Stromal cell of bone marrow (primary cell): ENCODE measurements around the gene AVEN.
"Not testable (repeated sequence)": the region's sequence is repeated elsewhere in the genome, so short reads cannot be mapped to it uniquely, and the experiment has no call there.

ENCODE experiments used
- DNase-seq: peaks from one replicate; pipeline ENCODE4 v3.0.0-alpha.2; 2012; ENCODE audit warnings: low read depth

Gene AVEN

GRCh38 chr15:34038871-34039789 lies at the start of gene AVEN:
Gene AVEN, minus strand, starts transcription at chr15:34039204. Its CDS starts 158 bp downstream, at chr15:34039046.
- no peak for DNase-seq

GRCh38 chr15:34085746-34086145 lies 46.7 kb upstream of the AVEN start:
- DNase-seq: no peak

GRCh38 chr15:34084086-34084485 lies 45.1 kb upstream of the AVEN start:
- DNase-seq: no peak

- no peak for DNase-seq
These were observed 40.9 kb upstream of the AVEN start for GRCh38 chr15:34079904-34080303.

GRCh38 chr15:34078900-34079299 lies 39.9 kb upstream of the AVEN start:
- DNase-seq: no peak

- DNase-seq: no peak
These were observed 37.8 kb upstream of the AVEN start for GRCh38 chr15:34076785-34077184.

GRCh38 chr15:34070003-34070402 lies 31.0 kb upstream of the AVEN start:
- no peak for DNase-seq

GRCh38 chr15:34065941-34066340 lies 26.9 kb upstream of the AVEN start:
- DNase-seq: no peak

GRCh38 chr15:34065261-34065660 lies 26.3 kb upstream of the AVEN start:
- DNase-seq: no peak

GRCh38 chr15:34064438-34064837 lies 25.4 kb upstream of the AVEN start:
- no peak for DNase-seq

- DNase-seq: no peak
These were observed 20.9 kb upstream of the AVEN start for GRCh38 chr15:34059946-34060345.

- no peak for DNase-seq
These were observed 20.5 kb upstream of the AVEN start for GRCh38 chr15:34059476-34059875.

GRCh38 chr15:34056911-34057310 lies 17.9 kb upstream of the AVEN start:
- DNase-seq: no peak

GRCh38 chr15:34055868-34056595 lies 17.0 kb upstream of the AVEN start:
- DNase-seq: peak; percentile 57

- no peak for DNase-seq
These were observed 15.2 kb upstream of the AVEN start for GRCh38 chr15:34054081-34054707.

GRCh38 chr15:34050385-34050784 lies 11.4 kb upstream of the AVEN start:
- DNase-seq: not testable (repeated sequence)

- no peak for DNase-seq
These were observed 10.1 kb upstream of the AVEN start for GRCh38 chr15:34049112-34049511.

GRCh38 chr15:34047893-34048775 lies 9.1 kb upstream of the AVEN start:
- DNase-seq: no peak

GRCh38 chr15:34046471-34047145 lies 7.6 kb upstream of the AVEN start:
- no peak for DNase-seq

- DNase-seq: no peak
These were observed 4.8 kb upstream of the AVEN start for GRCh38 chr15:34043813-34044212.

- no peak for DNase-seq
These were observed 4.4 kb upstream of the AVEN start for GRCh38 chr15:34043391-34043790.
